NOMO-1 (cell line): Measurements from ENCODE around the gene GPR176.

Experiments used
- DNase-seq, 2 experiments: peaks; one replicate each; lab custom pipeline; 2025; ENCODE audit not compliant: unreplicated experiment in 2 of 2; lab: John Stamatoyannopoulos, UW

GPR176 gene

DNA sequence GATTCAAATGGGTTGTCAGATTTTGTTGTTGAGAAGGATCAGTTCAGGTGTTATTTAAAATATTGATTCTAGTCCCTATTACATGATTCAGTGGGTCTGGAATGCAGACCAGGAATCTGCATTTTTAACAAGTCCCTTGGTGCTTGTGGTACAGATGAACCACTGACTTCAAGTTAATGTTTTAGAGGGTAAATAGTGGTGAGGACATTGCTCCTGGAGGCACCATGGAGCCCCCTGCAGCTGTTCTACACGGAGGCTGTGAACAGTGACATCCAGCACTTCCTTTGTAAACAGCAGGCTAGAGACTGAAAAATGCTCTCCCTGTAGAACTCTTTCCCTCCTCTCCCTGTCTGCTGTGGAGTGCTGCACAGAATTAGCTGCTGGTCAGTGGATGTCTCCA lies 132.6 kb downstream of the GPR176 start:
- DNase-seq: no peak

DNA sequence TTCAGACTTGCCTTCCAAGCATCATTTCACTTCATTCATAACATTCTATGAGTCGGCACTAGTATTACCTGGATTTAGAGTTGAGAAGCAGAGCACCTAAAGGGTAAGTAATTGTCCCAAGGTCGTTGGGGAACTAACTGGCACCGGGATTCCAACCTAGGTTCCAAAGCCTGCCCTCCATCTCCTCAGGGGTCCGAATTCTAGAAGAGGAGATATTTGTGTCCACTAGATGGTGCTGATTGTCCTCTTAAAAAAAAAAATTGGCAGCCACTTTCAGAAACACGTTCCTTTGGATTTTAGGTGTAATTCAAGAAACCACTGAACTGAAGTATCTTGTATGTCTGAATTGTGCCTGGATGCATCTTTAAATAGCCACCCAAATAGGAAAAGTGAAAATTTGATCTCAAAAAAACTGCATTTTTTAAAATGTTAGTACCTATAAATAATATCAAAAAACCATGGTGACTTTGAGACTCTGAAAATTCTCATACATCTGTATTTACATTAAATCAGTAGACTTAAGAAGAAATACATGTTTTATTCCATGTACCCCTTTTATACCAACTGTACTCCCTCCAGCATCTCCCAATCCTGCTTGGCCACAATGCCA lies 133.5 kb downstream of the GPR176 start:
- DNase-seq: peak; percentile 52

DNA sequence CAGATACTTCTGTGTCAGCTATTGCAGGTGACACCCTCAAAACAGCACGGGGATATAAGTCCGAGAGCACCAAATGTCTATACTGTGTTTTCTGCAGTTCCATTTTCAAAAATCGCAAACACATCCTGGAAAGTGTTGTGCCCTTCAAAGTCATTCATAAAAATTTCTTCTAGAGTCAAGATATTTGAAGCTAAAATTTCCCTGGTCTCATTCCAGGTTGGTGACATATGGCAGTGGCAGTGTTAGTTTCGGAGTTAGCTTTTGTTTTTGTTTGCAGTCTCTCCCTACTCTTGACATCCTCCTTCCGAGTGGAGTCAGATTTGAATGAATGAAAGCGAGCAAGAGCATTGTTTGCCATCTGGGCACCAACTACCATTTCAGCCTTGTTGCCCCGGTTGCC lies 134.2 kb downstream of the GPR176 start:
- DNase-seq: no peak

DNA sequence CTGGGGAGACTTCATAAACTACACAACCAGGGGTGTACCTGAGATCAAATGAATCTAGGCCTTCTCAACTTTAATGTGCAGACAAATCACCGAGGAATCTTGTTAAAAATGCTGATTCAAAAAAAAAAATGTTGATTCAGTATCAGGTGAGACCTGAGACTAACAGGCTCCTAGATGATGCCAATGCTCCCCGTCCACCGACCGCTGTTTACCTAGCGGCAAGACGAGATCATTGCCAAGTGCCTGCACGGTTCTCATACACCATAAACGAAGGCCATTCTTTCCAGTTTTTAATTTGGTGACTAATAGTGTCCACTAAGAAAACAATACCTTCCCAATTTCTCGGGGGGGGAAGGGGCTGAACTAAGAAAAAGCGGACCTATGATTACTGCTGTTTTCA lies 134.9 kb downstream of the GPR176 start:
- DNase-seq: no peak

DNA sequence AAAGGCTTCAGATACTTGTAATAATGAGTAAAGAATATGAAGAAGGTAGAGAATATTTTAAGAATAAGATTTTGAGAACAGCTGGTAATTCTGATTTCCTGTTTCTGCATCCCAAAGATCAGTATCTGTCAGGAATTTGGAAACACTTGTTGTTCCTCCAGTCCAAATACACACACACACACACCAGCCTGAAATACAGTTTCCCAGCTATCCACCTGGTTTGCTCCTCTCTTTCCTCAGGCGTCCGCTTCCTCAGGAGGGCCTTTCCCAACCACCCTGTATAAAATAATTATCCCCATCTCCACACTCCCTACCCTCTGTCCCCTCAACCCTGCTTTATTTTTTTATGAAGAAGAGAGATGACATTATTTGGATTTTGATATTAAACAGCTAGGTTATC lies 135.4 kb downstream of the GPR176 start:
- no peak for DNase-seq

DNA sequence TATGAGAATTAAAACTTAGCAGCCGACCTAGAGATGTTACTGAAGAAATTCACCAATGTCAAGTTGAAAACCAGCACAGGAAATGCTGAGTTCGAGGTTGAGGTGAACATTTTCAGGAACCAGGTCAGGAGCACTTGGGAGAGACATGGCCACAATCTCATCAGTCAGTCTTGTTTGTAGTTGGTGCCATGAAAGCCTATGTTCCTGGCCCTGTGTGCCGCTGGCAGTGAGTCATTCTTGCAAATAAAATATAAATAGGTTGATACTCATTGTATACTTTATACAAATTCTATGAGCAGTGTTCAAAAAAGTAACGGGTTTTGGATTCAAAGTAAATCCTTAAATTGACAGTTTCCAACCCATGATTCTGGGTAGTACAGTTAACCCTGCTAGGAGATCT lies 135.9 kb downstream of the GPR176 start:
- no peak for DNase-seq

DNA sequence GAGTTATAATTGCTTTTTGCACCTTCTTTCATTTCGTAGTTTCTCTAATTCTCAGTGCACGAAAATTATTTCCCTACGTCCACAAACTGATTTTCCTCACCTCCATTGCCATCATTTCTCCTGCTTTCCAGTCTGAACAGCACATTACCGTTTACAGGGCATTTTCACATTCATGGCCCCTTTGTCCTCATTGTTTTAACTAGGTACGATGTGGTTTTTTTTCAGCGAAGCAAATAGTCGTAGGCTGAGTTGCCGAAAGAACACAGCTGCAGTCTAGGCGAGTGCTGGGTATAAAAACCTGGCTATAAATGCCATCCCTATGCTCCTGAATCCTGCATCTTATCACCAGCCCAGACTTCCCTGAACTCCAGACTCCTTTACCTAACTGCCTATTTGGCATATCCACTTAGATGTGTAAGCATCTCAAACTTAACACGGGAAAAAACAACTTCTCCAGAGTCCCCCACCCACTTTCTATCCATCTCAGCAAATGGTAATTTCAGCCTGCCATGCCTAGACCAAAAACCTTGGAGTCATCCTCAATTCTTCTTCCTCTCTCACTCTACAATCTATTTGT lies 136.7 kb downstream of the GPR176 start:
- no peak for DNase-seq

DNA sequence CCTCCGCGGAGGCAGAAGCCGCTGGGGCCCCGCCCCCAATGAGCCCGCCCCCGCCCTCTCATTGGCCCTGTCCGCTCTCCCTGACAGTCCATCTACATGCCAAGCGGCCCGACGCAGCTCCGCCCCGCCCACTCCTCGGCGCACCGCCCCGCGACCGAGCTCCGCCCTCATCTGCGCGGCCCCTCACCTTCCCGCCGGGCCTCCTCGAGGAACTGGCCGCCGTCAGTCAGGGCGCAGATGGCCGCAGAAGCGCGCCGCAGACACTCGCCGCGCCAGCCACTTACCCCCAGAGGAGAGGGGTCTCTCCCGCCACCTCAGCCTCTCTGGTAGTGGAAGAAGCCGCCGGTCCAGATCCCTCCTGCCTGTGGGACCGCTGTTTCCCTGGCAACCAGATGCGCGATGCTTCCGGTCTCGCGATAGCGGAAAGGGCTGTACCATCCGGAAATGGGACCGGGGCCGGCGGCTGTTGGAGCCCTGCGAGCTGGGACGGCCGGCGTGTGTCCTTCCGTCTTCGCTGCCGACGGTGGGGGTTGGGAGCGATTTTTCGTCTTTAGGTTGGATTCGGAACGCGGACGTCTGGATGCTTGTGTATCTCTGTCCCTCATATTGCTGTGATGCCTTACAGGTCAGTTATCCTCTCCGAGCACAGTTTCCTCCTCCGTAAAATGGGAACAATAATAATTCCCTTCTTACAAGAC lies 137.5 kb downstream of the GPR176 start, which contains the start of gene FSIP1:
FSIP1 (minus strand) TSS at position 401 of the 698 bp plus-strand sequence. CDS start 6,317 bp downstream, outside the sequence.
- peak; percentile 93 to 95 for DNase-seq

DNA sequence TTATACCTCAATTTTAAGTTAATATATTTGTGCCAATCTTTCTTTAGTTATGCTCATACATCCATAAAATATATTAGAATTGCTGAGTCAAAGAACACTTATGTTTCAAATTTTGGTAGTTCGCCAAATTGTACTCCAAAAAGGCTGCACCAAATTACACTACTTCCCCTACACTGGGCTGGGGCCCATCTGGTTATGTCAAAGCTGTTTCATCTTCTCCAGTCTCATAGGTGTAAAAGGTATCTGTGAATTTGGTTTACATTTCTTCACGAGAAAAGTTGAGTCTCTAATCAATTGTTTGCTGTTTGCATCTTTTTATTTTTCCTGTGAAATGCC lies 138.1 kb downstream of the GPR176 start:
- peak in 1 of 2 experiments; percentile 35 for DNase-seq

DNA sequence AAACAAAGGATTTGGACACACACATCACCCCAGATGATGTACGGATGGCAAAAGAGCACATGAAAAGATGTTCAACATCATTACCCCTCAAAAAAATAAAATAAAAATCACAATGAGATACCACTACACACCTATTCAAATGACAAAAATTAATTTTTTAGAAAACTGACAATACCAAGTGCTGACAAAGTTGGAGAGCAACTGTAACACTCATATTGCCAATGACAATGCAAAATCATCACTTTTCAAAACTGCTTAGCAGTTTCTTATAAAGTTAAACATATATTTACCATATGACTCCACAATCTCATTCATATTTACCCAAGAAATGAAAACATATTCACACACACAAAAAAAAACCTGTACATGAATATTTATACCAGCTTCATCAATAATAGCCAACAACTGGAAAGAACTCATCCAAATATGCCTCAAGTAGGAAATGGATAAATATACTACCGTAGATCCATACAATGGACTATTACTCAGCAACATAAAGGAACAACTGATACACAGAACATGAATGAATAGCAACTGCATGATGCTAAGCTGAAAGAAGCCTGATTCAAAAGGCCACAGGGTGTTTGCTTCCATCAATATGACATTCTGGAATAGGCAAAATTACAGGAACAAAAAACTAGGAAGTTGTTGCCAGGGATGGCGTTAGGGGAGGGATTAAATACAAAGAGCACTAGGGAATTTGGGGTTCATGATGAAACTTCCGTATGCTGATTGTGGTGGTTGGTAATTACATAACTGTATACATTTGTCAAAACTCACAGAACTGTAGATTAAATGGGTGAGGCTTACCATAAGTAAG lies 138.7 kb downstream of the GPR176 start:
- no peak for DNase-seq

DNA sequence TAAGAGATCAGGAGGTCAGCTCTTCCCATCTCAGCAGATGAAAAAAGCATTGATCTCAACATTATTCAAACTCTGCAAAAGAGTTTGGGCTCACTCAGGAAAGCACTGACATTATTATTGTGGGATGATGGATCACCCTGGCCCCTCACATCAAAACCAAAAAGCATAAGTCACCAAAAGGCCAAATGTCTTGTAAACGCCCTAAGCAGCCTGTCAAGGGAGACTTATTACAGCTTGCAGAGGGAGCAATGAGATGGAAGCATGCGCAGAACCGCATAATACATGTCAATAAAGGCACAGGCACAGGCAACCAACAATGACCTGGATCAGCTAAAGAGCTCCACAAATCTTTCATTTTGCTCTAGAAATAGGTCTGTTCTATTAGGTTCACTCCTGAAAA lies 142.0 kb downstream of the GPR176 start:
- no peak for DNase-seq

DNA sequence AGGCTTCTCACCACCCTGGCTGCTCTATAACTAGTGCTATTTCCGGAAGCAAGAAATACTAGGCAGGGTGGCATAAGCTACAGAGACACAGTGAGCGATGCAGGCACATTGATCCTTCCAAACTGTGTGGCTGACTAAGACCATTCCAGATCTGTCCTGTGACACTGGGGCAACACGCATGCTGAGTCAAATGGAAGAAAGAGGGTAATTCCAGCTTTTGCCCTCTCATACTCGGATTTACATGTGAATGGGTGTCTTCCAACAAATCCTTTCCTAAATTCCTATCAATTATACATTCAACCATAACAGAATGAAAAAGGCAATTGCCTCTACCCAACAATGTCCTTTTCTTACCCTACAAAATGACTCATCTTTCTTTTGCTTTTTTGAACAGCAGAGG lies 142.6 kb downstream of the GPR176 start:
- no peak for DNase-seq

DNA sequence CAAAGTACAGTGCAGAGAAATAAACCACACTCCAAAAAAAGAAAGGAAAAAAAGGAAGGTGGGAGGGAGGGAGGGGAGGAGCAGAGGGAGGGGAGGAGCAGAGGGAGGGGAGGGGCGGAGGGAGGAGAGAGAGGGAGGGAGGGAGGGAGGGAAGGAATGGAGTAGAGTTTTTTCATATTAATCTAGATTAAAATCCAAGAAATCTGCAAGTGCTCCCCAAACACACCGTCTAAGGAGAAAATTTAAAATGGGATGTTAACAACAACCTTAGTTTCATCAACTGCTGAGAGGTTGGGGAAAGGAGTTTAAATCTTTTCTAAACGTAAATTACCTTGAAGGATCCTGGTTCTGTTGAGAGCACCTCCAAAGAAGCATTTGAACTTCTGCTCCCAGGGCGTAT lies 144.0 kb downstream of the GPR176 start:
- DNase-seq: no peak

DNA sequence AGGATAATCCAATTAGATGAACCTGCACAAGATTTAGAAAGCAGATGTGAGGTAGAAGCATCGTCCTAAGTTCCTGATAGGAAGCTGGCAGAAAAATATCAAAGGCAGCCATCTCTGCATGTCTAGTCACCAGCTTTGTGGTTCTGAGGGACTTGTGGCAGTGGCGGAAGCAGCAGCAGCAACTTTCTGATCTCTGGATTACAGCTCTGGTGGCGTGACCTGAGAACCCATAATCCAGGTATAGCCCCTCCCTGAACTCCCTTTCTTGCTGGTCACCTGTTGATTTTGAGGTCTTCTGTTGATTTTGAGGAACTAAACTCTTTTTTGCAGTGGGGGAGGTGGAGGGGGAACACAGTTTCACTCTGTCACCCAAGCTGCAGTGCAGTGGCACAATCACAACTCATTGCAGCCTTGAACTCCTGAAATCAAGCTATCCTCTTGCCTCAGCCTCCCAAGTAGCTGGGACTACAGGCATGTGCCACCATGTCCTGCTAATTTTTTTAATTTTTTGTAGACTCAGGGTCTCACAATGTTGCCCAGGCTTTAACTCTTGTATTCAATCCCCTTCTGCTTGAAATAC lies 145.3 kb downstream of the GPR176 start:
- no peak for DNase-seq

DNA sequence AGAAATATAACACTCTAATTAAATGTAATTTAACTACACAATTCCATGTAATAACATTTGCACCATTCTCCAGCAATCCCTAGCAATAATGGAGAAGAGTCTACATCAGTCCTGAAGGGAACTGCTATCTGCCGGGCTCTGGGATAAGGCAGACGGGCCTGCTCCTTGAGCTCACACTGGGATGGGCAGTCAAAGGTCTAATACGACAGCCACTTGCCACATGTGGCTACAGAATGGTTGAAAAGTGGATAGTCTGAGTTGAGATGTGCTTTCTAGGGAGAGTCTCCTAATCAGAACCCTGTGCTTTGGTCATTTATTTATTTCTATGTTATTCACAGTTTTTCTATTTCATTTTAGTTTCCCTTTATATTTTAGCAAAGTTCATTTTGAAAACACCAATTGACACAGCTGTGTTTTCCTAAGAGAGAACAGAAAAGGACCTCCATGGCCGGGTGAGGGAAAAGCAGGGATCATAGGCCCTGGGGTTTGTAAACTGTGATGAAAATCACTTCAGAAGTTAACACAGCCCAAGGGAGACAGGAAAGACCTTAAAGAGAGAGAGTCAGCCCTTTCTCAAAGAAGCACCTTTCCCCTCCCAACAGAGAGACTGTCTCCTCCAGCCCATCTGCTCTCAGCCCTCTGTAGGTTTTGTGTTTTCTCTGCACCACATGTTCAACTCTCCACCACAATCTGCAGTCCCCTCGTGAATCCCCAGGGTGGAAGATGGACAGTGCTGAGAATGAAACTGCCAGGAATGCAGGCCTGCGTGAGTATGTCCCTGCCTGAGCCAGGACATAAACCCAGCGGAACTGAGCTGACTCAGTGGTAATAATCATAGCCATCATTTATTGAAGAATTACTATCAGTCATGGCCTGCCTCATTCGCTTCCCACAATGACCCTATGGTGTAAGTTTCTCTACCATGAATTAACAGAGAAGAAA lies 149.0 kb downstream of the GPR176 start:
- no peak for DNase-seq

DNA sequence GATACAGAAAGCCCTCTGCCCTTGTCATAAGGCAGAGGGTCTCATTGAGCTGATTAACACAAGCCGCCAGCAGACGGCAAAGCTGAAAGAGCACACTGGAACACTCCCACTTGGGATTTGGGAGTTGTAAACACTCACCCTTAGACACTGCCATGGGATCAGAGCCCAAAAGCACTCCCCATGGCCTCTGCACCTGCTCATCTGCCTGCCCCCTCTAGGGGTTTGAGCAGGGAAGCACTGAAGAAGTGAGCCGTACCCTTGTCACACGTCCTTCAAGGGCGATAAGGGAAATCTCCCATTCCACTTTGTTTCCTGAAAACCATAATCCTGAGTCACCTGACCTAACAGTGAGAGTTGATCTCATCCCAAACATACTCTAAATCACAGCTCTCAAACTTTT lies 152.1 kb downstream of the GPR176 start:
- DNase-seq: no peak

DNA sequence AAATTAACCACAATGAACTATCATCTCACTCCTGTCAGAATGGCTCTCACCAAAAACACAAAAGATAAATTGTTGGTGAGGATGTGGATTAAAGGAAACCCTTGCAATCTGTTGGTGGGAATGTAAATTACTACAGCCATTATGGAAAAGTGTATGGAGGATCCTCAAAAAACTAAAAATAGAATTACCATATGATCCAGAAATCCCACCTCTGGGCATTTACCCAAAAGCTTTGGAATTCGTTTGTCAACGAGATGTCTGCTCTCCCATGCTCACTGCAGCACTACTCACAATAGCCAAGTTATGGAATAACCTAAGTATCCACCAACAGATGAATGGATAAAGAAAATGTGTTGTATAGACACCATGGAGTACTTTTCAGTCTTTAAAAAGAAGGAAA lies 159.1 kb downstream of the GPR176 start:
- DNase-seq: no peak

DNA sequence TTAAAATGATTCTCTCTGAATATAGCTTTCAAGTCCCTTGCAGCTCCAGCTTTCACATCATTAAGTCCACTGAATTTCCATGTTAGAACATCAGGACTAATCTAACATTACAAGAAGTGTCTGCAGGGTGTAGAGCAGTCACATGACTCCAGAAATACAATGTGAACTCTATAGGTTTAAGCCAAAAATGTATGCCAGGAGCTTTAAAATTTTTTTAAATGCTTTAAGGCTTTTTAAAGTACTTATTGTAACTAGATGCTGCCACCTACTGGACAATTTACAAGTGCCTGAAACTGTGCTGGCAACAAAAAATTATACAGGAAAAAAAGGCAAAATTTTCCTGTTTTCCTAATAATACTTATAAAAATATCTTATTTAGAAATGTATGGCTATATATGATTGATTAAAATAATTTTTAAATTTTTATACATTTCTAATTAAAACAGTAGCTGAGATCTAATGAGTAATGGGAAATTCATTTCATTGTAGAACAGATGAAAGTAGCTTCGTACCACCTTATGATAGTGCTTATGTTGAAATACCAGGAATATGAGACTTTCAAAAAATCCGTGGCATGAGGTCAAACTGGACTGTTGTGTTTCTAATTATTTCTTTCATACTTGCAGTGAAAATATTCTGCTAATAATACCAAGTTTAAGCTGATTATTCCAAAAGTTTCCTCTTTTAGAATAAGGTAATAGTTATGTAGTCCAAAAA lies 163.1 kb downstream of the GPR176 start:
- DNase-seq: peak; percentile 23 to 38

DNA sequence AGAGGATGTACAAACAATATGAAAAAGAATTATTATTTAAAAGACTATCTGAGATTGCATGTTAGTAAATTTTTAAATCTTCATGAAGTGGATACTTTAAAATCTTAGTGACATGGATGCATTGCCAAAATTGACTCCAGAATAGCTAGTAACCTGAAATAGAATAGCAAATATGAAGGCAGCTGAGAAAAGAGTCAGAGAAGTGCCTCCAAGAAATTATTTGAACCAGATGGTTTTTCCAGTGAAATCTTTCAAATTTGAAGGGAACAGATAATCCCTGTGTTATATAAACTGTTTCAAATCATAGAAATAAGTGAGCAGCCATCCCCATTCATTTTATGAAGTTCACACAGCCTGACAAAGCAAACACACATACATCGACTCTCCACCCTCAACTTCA lies 167.1 kb downstream of the GPR176 start:
- no peak for DNase-seq
